Right forelimb (tissue), 1 donor: Measurements from ENCODE around the gene SPDEF.

Experiments used
- DNase-seq: peaks from one replicate; pipeline ENCODE4 v3.0.0-alpha.2; 2018

Gene SPDEF

GRCh38 chr6:34543421-34543820 is 12.7 kb downstream of the SPDEF start:
- no peak for DNase-seq

GRCh38 chr6:34540841-34541240 is 15.3 kb downstream of the SPDEF start:
- DNase-seq, result no peak

- no peak for DNase-seq
Observed at GRCh38 chr6:34540222-34540621, 15.9 kb downstream of the SPDEF start.

GRCh38 chr6:34539181-34539580 is 16.9 kb downstream of the SPDEF start:
- no peak for DNase-seq

GRCh38 chr6:34538581-34538980 is 17.5 kb downstream of the SPDEF start:
- no peak for DNase-seq

- DNase-seq, result no peak
Observed at GRCh38 chr6:34537922-34538550, 18.1 kb downstream of the SPDEF start.

- DNase-seq, result no peak
Observed at GRCh38 chr6:34536959-34537848, 18.9 kb downstream of the SPDEF start.

- no peak for DNase-seq
Observed at GRCh38 chr6:34536251-34536958, 19.7 kb downstream of the SPDEF start.

- DNase-seq, result no peak
Observed at GRCh38 chr6:34535646-34536045, 20.5 kb downstream of the SPDEF start.

GRCh38 chr6:34535199-34535598 is 20.9 kb downstream of the SPDEF start:
- DNase-seq, result no peak

- DNase-seq, result no peak
Observed at GRCh38 chr6:34534656-34535055, 21.5 kb downstream of the SPDEF start.

- no peak for DNase-seq
Observed at GRCh38 chr6:34534146-34534545, 22.0 kb downstream of the SPDEF start.

GRCh38 chr6:34532230-34532629 is 23.9 kb downstream of the SPDEF start:
- no peak for DNase-seq

- DNase-seq, result peak; percentile 83
Observed at GRCh38 chr6:34531580-34532201, 24.4 kb downstream of the SPDEF start.

- no peak for DNase-seq
Observed at GRCh38 chr6:34530753-34531365, 25.3 kb downstream of the SPDEF start.

GRCh38 chr6:34529665-34530327 is 26.3 kb downstream of the SPDEF start:
- no peak for DNase-seq

- no peak for DNase-seq
Observed at GRCh38 chr6:34528996-34529664, 27.0 kb downstream of the SPDEF start.

- DNase-seq, result no peak
Observed at GRCh38 chr6:34527751-34528670, 28.1 kb downstream of the SPDEF start.

- DNase-seq, result peak; percentile 96
Observed at GRCh38 chr6:34526992-34527728, 29.0 kb downstream of the SPDEF start.
